HG03103 (cell line): Measurements from ENCODE around the gene SUB1.
"Not testable (repeated sequence)": the region's sequence is repeated elsewhere in the genome, so short reads cannot be mapped to it uniquely, and the experiment has no call there.

Experiments used
- ATAC-seq: cut with Tn5 transposase; IDR thresholded peaks from one replicate; pipeline ENCODE4 v1.9.1; 2021; ENCODE audit warnings: low read depth; ENCODE audit not compliant: unreplicated experiment

Gene SUB1

GRCh38 chr5:32598260-32598937, 13.0 kb downstream of the SUB1 start:
- ATAC-seq, result no peak

GRCh38 chr5:32598997-32599549, 13.7 kb downstream of the SUB1 start:
- no peak for ATAC-seq

- no peak for ATAC-seq
Observed at GRCh38 chr5:32600054-32600622, 14.8 kb downstream of the SUB1 start.

DNA sequence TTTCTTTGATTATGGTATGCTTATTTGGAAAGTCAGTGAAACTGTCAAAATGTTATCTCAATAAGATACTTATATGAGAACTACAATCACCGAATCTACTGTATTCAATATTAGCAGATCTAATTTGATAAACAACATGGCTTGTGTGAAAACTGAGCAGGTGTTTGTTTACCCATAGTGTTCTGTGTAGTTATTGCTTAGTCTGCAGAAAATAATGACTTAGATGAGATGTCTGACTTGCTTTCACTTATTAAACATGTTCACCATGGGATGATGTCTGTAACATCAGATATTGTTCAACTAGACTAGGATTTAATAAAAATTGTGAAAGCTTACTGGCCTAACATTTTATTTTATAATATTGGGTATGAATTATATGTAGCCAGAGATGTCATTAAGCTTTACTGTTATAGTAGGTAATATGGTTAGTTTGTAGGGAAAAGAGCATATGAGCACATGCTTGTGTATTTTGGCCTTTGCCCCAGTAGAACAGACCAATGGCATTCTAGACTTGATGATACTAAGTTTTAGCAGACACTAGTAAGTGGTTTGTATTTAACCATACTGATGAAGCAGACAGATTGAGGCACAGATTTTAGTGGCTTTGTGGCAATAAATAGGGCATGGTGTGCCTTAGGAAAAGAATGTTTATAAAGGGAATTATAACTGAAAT, 16.4 kb downstream of the SUB1 start:
- no peak for ATAC-seq

DNA sequence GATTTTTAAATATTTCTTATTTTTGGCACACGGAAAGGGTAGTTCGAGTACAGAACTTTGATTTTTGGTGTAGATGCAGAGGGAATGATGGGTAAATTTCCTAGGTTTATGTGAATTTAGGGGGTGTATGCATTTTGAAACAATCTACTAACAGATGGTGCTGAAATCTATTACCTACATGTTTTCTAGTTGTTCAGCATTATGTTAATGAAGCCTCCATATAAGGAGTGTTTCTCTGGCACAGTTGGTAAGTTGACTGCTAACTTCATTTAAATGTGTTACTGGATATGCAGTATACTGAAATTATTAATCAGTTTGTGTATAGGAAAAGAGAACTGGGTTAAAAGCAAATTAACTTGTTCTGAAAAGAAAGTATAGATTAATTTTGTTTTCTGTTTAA, 17.5 kb downstream of the SUB1 start:
- ATAC-seq, result no peak

- no peak for ATAC-seq
Observed at GRCh38 chr5:32604800-32605765, 19.7 kb downstream of the SUB1 start.

- ATAC-seq, result no peak
Observed at GRCh38 chr5:32605766-32606152, 20.4 kb downstream of the SUB1 start.

DNA sequence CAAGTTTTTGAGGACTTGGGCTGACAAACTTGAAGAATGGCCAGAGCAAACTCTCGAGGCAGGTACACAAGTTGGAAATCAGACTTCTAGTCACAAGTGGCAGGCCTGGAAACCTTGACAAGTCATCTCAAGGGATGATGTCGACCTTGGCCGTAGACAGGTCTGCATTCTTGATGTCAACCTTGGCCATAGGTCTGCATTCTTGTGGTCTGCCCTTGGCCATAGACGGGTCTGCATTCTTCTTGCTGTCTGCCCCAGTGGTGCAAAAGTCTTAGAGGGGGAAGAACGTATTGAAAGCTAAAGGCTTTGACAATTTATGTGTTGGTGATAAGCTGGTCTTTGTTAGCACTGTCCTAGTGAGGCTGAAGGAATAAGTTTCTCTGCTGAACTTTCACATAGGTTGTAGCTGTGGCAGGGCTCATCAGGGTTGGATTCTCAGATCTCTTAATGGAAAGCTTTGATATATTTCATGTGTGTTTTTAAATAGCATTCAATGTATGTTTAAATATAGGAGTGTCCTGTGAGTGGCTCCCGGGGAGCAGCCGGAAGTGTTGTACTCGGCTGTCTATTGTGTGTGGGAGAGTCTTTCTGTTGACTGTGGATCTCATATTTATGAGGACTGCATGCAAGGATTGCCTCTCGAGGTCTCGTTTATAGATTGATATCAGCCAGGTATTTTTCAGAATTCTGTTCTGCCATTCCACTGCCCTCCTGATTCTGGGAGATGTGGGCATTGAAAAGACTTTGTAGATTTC, 27.0 kb downstream of the SUB1 start:
- ATAC-seq, result no peak

DNA sequence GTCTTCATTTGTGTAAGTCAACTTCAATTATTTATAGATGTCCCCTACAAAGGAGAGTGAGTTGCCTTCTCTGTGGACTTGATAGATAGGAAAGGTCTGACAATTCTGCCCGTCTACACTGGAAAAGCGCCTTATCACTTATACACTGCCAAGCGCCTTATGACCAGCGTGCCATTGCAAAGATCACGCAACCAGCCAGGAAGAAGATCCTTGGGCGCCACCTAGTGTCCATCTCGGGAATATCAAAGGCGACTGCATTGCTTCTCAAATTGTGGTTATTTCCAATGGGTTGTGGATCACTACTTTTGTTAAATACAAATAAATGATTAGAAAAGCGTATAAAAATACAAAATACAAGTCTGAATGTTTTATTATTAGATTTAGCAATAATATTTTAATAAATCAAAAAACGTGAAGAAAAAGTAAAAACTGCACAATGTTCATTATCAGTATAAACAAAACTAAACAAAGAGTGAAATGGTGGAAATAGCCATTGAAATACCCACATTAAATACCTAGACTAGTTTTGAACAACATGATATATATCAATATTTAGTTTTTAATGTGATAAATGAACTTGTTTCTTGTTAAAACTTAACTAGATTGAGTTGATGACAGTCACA, 27.8 kb downstream of the SUB1 start:
- peak; percentile 74 for ATAC-seq

DNA sequence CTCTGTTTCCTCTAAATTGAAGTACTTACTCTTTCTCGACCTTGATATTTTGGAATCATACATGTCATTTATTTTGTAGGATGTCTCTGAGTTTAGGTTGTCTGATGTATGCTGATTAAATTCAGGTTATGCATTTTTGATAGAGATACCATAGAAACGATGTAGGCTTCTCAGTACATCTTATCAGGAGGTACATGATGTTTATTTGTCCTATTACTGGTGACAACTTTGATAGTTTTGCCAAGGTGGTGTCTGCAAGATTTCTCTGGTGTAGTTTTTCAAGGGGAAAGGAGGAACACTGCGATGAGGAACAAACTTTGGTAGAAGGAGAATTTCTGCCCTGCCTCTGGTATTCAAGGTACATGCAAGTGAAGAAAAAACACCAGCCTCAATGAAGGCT, 29.9 kb downstream of the SUB1 start:
- ATAC-seq, result no peak

DNA sequence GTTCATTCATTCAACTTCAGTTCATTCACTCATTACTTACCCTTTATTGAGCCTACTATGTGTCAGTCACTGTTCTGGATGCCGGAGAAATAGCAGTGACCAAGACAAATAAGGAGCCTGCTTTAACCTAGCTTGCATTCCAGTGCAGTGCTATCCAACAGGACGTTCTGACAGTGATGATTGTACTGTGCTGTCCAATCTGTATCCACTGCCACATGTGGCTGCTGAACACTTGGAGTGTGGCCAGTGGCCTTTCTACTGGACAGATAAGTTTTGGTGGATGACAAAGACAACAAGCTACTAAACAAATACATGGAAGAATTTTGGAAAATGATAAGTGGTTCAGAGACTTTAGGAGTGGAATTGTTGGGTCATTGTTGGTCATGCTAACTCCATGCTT, 33.6 kb downstream of the SUB1 start:
- ATAC-seq, result no peak

DNA sequence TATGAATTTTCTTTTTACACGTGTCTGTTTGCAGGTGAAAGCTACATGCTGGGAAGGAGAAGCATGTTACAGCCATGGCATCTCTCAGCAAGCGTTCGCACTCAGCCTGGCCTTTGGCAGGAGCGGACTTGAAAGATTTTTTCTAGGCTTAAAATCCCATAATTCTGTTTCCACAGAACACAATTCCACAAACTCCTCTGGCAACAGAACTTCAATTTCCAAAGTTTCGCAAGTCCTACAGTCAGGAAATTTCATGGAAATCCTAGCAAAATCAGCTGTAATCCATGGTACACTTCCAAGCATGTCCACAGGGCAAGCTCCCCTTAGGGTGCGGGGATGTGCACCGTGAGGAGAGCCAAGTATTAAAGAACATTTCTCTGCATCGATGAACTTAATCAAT, 35.9 kb downstream of the SUB1 start:
- ATAC-seq, result no peak

DNA sequence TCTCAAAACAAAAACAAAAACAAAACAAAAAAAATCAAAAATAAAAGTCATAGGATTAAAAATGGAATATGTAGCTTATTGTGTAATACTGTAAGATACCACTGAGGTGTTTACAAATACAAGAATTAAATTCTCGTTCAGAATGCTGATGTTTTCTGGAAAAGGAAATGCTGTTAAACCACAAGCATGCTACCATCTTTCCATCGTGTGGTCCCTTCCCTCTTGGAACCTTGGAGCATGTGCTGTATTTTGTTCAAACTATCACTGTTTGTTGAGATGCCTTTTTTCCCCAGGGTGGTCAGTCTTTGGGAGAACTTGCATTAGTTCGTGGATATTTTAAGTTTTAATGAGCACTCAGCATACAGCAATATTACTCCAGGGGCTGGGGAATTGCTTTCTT, 39.7 kb downstream of the SUB1 start:
- no peak for ATAC-seq

DNA sequence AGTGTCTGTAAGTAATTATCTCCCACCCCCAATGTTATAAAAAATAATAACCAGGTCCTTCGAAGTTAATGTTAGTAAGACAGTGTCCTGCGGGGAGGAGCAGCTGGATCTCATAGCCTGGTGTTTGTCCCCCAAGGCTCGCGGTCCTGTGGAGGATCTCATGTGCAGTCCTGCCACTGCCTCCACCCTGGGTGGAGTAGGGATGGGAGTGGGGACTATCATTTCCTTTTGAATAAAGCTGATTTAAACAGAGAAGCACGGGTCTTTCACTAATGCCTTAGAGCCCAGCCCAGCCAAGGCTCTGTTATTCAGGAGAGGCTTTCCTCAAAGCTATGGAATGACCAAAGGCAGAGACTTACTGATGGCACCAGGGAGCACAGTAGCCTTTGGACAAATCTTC, 40.2 kb downstream of the SUB1 start:
- no peak for ATAC-seq

GRCh38 chr5:32627219-32627870, 42.0 kb downstream of the SUB1 start:
- no peak for ATAC-seq

DNA sequence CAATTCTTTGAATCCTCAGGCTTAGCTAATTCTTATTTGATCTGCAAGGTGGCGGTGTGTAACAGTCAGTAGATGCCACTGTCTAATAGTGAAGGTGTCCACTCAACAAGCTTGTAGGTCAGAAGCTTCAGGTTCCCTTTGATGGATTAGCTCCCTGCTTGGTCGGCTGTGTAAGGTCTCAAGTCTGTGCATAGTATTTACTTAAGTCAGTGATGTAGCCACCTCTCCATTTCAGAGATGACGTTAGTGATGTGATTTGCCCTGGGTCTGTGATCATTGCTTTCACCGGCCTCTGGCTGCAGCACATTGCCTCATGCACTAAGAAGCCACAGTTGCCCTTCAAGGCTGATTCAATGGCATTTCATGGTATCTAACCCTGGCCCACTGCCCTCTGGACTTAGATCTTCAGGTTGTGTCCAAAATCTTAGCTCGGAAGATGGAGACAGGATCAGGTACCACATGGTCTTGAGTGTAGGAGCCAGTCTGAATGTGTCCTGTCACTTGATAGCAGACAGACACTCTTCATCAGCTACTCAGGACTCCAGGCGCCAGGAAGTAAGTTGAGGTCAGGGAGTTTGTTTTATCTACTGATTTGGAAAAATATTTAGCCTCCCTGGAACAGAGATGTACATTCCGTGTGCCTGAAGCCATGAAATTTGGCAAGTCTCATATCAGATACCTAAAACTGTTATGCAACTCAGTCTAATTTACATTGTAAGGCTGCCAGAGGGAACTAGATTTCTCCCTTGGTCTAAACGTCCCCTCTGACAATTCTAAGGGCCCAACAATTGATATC, 42.9 kb downstream of the SUB1 start:
- ATAC-seq, result no peak

DNA sequence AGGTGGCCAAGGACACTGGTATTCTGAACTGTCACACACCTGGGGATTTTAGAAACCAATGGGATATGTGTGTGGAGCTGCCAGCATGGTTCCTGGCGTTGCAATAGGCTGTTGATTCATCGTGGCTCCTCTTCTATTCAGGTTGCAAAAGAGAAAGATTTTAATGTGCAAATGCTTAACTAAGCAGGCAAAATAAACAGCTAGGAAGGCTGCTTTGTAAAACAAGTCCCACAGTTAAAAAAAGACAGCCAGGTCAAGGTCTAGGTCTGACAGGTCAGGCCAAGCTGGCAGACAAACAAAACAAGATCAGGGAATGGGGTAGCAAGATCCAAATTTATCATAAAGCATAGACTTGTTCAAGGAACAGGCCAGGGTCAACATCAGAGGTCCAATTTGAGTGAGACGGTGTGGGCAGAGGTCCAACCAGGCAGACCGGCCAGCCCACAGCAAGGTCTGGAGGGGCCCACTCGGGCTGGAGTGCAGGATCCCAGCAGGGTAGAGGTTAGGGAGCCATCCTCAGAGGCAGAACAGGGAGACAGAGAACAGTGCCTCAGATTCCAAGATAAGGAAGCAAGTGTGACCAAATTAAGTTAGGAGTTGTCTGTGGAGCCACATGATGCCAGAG, 45.6 kb downstream of the SUB1 start:
- ATAC-seq, result no peak

DNA sequence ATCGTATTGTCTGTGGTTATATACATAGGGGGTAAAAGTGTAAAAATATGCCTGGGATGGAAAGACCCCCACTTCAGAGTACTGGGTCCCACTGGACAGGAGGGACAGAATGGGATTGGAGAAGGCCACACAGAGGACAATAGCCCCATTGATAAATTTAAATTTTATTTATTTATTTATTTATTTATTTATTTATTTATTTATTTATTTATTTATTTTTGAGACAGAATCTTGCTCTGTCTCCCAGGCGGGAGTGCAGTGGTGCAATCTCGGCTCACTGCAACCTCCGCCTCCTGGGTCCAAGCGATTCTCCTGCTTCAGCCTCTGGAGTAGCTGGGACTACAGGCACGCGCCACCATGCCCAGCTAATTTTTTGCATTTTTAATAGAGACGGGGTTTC, 47.7 kb downstream of the SUB1 start:
- ATAC-seq, result not testable (repeated sequence)
